Neural progenitor cell (in vitro differentiated cells): ENCODE results near the gene TLE1. TPM values are rescaled to one million over a fixed set of nuclear protein-coding genes. Genes with fewer than 3 reads are reported as not detected.

Source experiments
- DNase-seq: peaks from one replicate; pipeline ENCODE4 v3.0.0-alpha.2; 2016; ENCODE audit warnings: low spot score
- H2AFZ ChIP-seq: fragments of 200-600 bp; sonication (generic); replicated peaks from 2 replicates; pipeline ENCODE4 v1.6.1; 2016; ENCODE audit warnings: antibody characterized with exemption
- H3F3A ChIP-seq: fragments of 200-600 bp; sonication (generic); 2 replicates; pipeline ENCODE4 v1.6.1; 2016; ENCODE audit warnings: antibody characterized with exemption, low read depth
- H3K27ac ChIP-seq: fragments of 200-600 bp; sonication (generic); 2 replicates; pipeline ENCODE4 v1.5.1; 2016; ENCODE audit warnings: mild to moderate bottlenecking
- H3K27me3 ChIP-seq: fragments of 200-600 bp; sonication (generic); 2 replicates; pipeline ENCODE4 v1.6.1; 2016; ENCODE audit warnings: mild to moderate bottlenecking, moderate library complexity
- H3K36me3 ChIP-seq: fragments of 200-600 bp; sonication (generic); 2 replicates; pipeline ENCODE4 v1.5.1; 2016
- H3K4me1 ChIP-seq: fragments of 200-600 bp; sonication (generic); 2 replicates; pipeline ENCODE4 v1.6.1; 2016; ENCODE audit warnings: mixed run types
- H3K4me2 ChIP-seq: fragments of 200-600 bp; sonication (generic); 2 replicates; pipeline ENCODE4 v1.6.1; 2016
- H3K4me3 ChIP-seq: fragments of 200-600 bp; sonication (generic); 2 replicates; pipeline ENCODE4 v1.5.1; 2016
- H3K79me2 ChIP-seq: fragments of 200-600 bp; sonication (generic); 2 replicates; pipeline ENCODE4 v1.6.1; 2016; ENCODE audit warnings: low read depth
- H3K9ac ChIP-seq: fragments of 200-600 bp; sonication (generic); 2 replicates; pipeline ENCODE4 v1.6.1; 2016
- H3K9me3 ChIP-seq: fragments of 200-600 bp; sonication (generic); 2 replicates; pipeline ENCODE4 v1.5.1; 2016; ENCODE audit warnings: low read depth
- H4K20me1 ChIP-seq: fragments of 200-600 bp; sonication (generic); 2 replicates; pipeline ENCODE4 v1.6.1; 2016; ENCODE audit warnings: low read depth
- H3K27ac Mint-ChIP-seq: 3 replicates; pipeline ENCODE4 v1.8.0; 2021; ENCODE audit warnings: mixed read lengths
- H3K27me3 Mint-ChIP-seq: 2 replicates; pipeline ENCODE4 v1.8.0; 2022; ENCODE audit warnings: low read depth, mild to moderate bottlenecking, inconsistent platforms, moderate library complexity, mixed read lengths; ENCODE audit not compliant: insufficient read depth
- H3K36me3 Mint-ChIP-seq: 3 replicates; pipeline ENCODE4 v1.8.0; 2021; ENCODE audit warnings: mixed read lengths
- H3K4me1 Mint-ChIP-seq: 3 replicates; pipeline ENCODE4 v1.8.0; 2021; ENCODE audit warnings: mixed read lengths
- H3K4me3 Mint-ChIP-seq: 3 replicates; pipeline ENCODE4 v1.8.0; 2021; ENCODE audit warnings: mild to moderate bottlenecking, moderate library complexity, mixed read lengths
- H3K9me3 Mint-ChIP-seq: 3 replicates; pipeline ENCODE4 v1.8.0; 2020; ENCODE audit warnings: mixed read lengths
- CTCF ChIP-seq: fragments of 200-600 bp; sonication (generic); IDR thresholded peaks from 2 replicates; pipeline ENCODE4 v1.5.1; 2017; ENCODE audit warnings: antibody characterized with exemption, mild to moderate bottlenecking
- EZH2 ChIP-seq: fragments of 200-600 bp; sonication (generic); IDR thresholded peaks from 2 replicates; pipeline ENCODE4 v1.6.1; 2017; ENCODE audit warnings: antibody characterized with exemption, mild to moderate bottlenecking, moderate library complexity
- EZH2phosphoT487 ChIP-seq: fragments of 200-600 bp; sonication (generic); IDR thresholded peaks from 2 replicates; pipeline ENCODE4 v1.6.1; 2017; ENCODE audit warnings: antibody characterized with exemption
- total RNA-seq: library from RNA; depleted of rRNA; stranded (reverse); fragments of >200 nt; gene quantifications from 2 replicates; pipeline ENCODE4 v1.2.3, GENCODE V29; 2015; ENCODE audit warnings: low replicate concordance

TLE1 gene
- total RNA-seq, 1 donor from 2014 or later, result 54.7 TPM

GRCh38 chr9:81717061-81717746 is 27.9 kb upstream of the TLE1 start:
- H3K9me3 ChIP-seq, result no peaks in the 10 kb centered on the region
- peaks cover 24% of the 10 kb centered on the region for H3K4me1 ChIP-seq
- H3F3A ChIP-seq, result peaks cover 33% of the 10 kb centered on the region
- H3K79me2 ChIP-seq, result no peaks in the 10 kb centered on the region
- H3K4me1 Mint-ChIP-seq, result peaks cover 18% of the 10 kb centered on the region
- peak overlapping the region; percentile 62 for H3K4me2 ChIP-seq
- no peaks in the 10 kb centered on the region for H3K36me3 ChIP-seq
- peaks cover 2% of the 10 kb centered on the region for H3K9me3 Mint-ChIP-seq
- H3K27ac Mint-ChIP-seq, result peak overlapping the region; percentile 41
- TF ChIP-seq EZH2 (no peak), EZH2phosphoT487 (peak; percentile 58)
- peak; percentile 43 for DNase-seq
- H3K4me3 ChIP-seq, result peak overlapping the region; percentile 12
- H3K4me3 Mint-ChIP-seq, result no peak overlapping the region
- no peak overlapping the region for H2AFZ ChIP-seq
- peak overlapping the region; percentile 86 for H3K27ac ChIP-seq
- no peaks in the 10 kb centered on the region for H3K36me3 Mint-ChIP-seq
- H3K27me3 ChIP-seq, result no peaks in the 10 kb centered on the region
- no peaks in the 10 kb centered on the region for H4K20me1 ChIP-seq
- no peak overlapping the region for H3K9ac ChIP-seq
- peaks cover 8% of the 10 kb centered on the region for H3K27me3 Mint-ChIP-seq

GRCh38 chr9:81716409-81716808 is 27.1 kb upstream of the TLE1 start:
- Histone ChIP-seq H2AFZ (no peak overlapping the region), H3K4me3 (no peak overlapping the region), H3K79me2 (no peaks in the 10 kb centered on the region), H3K27me3 (no peaks in the 10 kb centered on the region), H3K4me1 (peaks cover 24% of the 10 kb centered on the region), H3F3A (peaks cover 33% of the 10 kb centered on the region), H3K36me3 (no peaks in the 10 kb centered on the region), H3K9ac (no peak overlapping the region), H4K20me1 (no peaks in the 10 kb centered on the region), H3K9me3 (no peaks in the 10 kb centered on the region), H3K27ac (peak overlapping the region; percentile 86), H3K4me2 (no peak overlapping the region)
- Mint-ChIP-seq H3K4me3 (no peak overlapping the region), H3K27me3 (peaks cover 8% of the 10 kb centered on the region), H3K27ac (no peak overlapping the region), H3K9me3 (peaks cover 2% of the 10 kb centered on the region), H3K36me3 (no peaks in the 10 kb centered on the region), H3K4me1 (peaks cover 18% of the 10 kb centered on the region)
- no peak for DNase-seq
- TF ChIP-seq CTCF (no peak), EZH2 (no peak), EZH2phosphoT487 (no peak)

GRCh38 chr9:81705578-81705977 is 16.2 kb upstream of the TLE1 start:
- H3K27me3 Mint-ChIP-seq, result peaks cover 4% of the 10 kb centered on the region
- H3K9me3 Mint-ChIP-seq, result no peaks in the 10 kb centered on the region
- no peaks in the 10 kb centered on the region for H4K20me1 ChIP-seq
- no peak overlapping the region for H3K4me2 ChIP-seq
- no peak for DNase-seq
- no peaks in the 10 kb centered on the region for H3K36me3 ChIP-seq
- no peak overlapping the region for H3K27ac Mint-ChIP-seq
- no peak overlapping the region for H3K4me3 ChIP-seq
- no peak overlapping the region for H3K9ac ChIP-seq
- no peaks in the 10 kb centered on the region for H3K4me1 ChIP-seq
- H3K9me3 ChIP-seq, result no peaks in the 10 kb centered on the region
- TF ChIP-seq CTCF (no peak), EZH2phosphoT487 (no peak), EZH2 (no peak)
- H3F3A ChIP-seq, result no peaks in the 10 kb centered on the region
- no peak overlapping the region for H2AFZ ChIP-seq
- H3K4me3 Mint-ChIP-seq, result no peak overlapping the region
- H3K27ac ChIP-seq, result no peak overlapping the region
- H3K27me3 ChIP-seq, result no peaks in the 10 kb centered on the region
- no peaks in the 10 kb centered on the region for H3K4me1 Mint-ChIP-seq
- H3K36me3 Mint-ChIP-seq, result no peaks in the 10 kb centered on the region
- H3K79me2 ChIP-seq, result no peaks in the 10 kb centered on the region

GRCh38 chr9:81694541-81694940 is 5.2 kb upstream of the TLE1 start:
- Mint-ChIP-seq H3K27me3 (peaks cover 27% of the 10 kb centered on the region), H3K4me1 (peaks cover 31% of the 10 kb centered on the region), H3K4me3 (no peak overlapping the region), H3K36me3 (no peaks in the 10 kb centered on the region), H3K9me3 (no peaks in the 10 kb centered on the region), H3K27ac (peak overlapping the region; percentile 8)
- peaks cover 2% of the 10 kb centered on the region for H3F3A ChIP-seq
- H3K27ac ChIP-seq, result no peak overlapping the region
- H3K9ac ChIP-seq, result no peak overlapping the region
- H3K4me2 ChIP-seq, result no peak overlapping the region
- H3K36me3 ChIP-seq, result no peaks in the 10 kb centered on the region
- H3K9me3 ChIP-seq, result no peaks in the 10 kb centered on the region
- no peak for TF ChIP-seq EZH2phosphoT487
- no peak for TF ChIP-seq CTCF
- H3K27me3 ChIP-seq, result peaks cover 22% of the 10 kb centered on the region
- no peak overlapping the region for H2AFZ ChIP-seq
- H3K79me2 ChIP-seq, result no peaks in the 10 kb centered on the region
- DNase-seq, result no peak
- no peaks in the 10 kb centered on the region for H4K20me1 ChIP-seq
- H3K4me3 ChIP-seq, result no peak overlapping the region
- H3K4me1 ChIP-seq, result peaks cover 9% of the 10 kb centered on the region
